Neural cell (in vitro differentiated cells): ENCODE data around the gene FASTK. TPM values are rescaled to one million over a fixed set of nuclear protein-coding genes. Genes with fewer than 3 reads are reported as not detected.

ENCODE experiments used
- H2AFZ ChIP-seq: fragments of 200-600, 300-800 bp; sonication (generic), shearing (Covaris generic); 2 replicates; pipeline ENCODE4 v1.6.0; 2014; ENCODE audit warnings: low read depth, mild to moderate bottlenecking, antibody characterized with exemption, low read length, moderate library complexity
- H3F3A ChIP-seq: fragments of 200-600 bp; shearing (Covaris generic); 2 replicates; pipeline ENCODE4 v1.6.1; 2016; ENCODE audit warnings: mild to moderate bottlenecking, moderate library complexity, mixed read lengths, antibody characterized with exemption, low read length; ENCODE audit not compliant: insufficient read depth, poor library complexity, severe bottlenecking
- H3K27ac ChIP-seq: fragments of 200-600, 300-800 bp; sonication (generic), shearing (Covaris generic); 2 replicates; pipeline ENCODE4 v1.5.1; 2014; ENCODE audit warnings: mild to moderate bottlenecking, low read length, moderate library complexity
- H3K27me3 ChIP-seq: fragments of 300-800, 200-600 bp; sonication (generic), shearing (Covaris generic); 2 replicates; pipeline ENCODE4 v1.6.0; 2014; ENCODE audit warnings: mild to moderate bottlenecking, low read depth, low read length, moderate library complexity; ENCODE audit not compliant: insufficient read depth
- H3K36me3 ChIP-seq: fragments of 300-800, 200-600 bp; sonication (generic), shearing (Covaris generic); 2 replicates; pipeline ENCODE4 v1.5.1; 2014; ENCODE audit warnings: mild to moderate bottlenecking, antibody characterized with exemption, low read length, moderate library complexity; ENCODE audit not compliant: insufficient read depth
- H3K4me2 ChIP-seq: fragments of 300-800, 200-600 bp; sonication (generic), shearing (Covaris generic); 2 replicates; pipeline ENCODE4 v1.6.0; 2014; ENCODE audit warnings: mild to moderate bottlenecking, low read length
- H3K4me3 ChIP-seq: fragments of 300-800, 200-600 bp; sonication (generic), shearing (Covaris generic); 2 replicates; pipeline ENCODE4 v1.5.1; 2014; ENCODE audit warnings: mild to moderate bottlenecking, low read length, moderate library complexity
- H3K79me2 ChIP-seq: fragments of 200-600 bp; shearing (Covaris generic); replicated peaks from 2 replicates; pipeline ENCODE4 v1.6.0; 2014; ENCODE audit warnings: mild to moderate bottlenecking, low read length, moderate library complexity; ENCODE audit not compliant: insufficient read depth
- H3K9ac ChIP-seq: fragments of 300-800, 200-600 bp; sonication (generic), shearing (Covaris generic); 2 replicates; pipeline ENCODE4 v1.6.1; 2016; ENCODE audit warnings: mild to moderate bottlenecking, low read length, mixed read lengths
- H3K9me2 ChIP-seq: fragments of 200-600 bp; shearing (Covaris generic); 2 replicates; pipeline ENCODE4 v1.6.1; 2016; ENCODE audit warnings: mild to moderate bottlenecking, low read length, mixed read lengths; ENCODE audit not compliant: insufficient read depth
- H3K9me3 ChIP-seq: fragments of 200-600, 300-800 bp; sonication (generic), shearing (Covaris generic); 2 replicates; pipeline ENCODE4 v1.6.1; 2016; ENCODE audit warnings: mild to moderate bottlenecking, mixed run types, low read length, moderate library complexity, mixed read lengths
- H4K20me1 ChIP-seq: fragments of 200-600 bp; shearing (Covaris generic); 2 replicates; pipeline ENCODE4 v1.6.1; 2016; ENCODE audit warnings: mild to moderate bottlenecking, mixed run types; ENCODE audit not compliant: insufficient read depth
- EP300 ChIP-seq: fragments of 450-650 bp; conservative IDR thresholded peaks from 2 replicates; pipeline ENCODE4 v1.6.1; 2014; ENCODE audit warnings: antibody characterized with exemption, mild to moderate bottlenecking, moderate library complexity; ENCODE audit not compliant: poor library complexity, severe bottlenecking
- EZH2 ChIP-seq: fragments of 200-600, 300-800 bp; shearing (Covaris generic), sonication (generic); IDR thresholded peaks from 2 replicates; pipeline ENCODE4 v1.6.1; 2014; ENCODE audit warnings: antibody characterized with exemption, low read length, borderline replicate concordance, mild to moderate bottlenecking; ENCODE audit not compliant: insufficient read depth, poor library complexity, severe bottlenecking
- MXI1 ChIP-seq: fragments of 450-650 bp; conservative IDR thresholded peaks from 2 replicates; pipeline ENCODE4 v1.6.1; 2014; ENCODE audit warnings: antibody characterized with exemption, mild to moderate bottlenecking; ENCODE audit not compliant: poor library complexity, severe bottlenecking
- POLR2AphosphoS5 ChIP-seq: IDR thresholded peaks from 2 replicates; pipeline ENCODE4 v1.6.1; 2012
- RAD21 ChIP-seq: fragments of 450-650 bp; conservative IDR thresholded peaks from 2 replicates; pipeline ENCODE4 v1.6.1; 2014; ENCODE audit warnings: antibody characterized with exemption, mild to moderate bottlenecking, moderate library complexity
- SMC3 ChIP-seq: fragments of 450-650 bp; conservative IDR thresholded peaks from 2 replicates; pipeline ENCODE4 v1.6.1; 2014; ENCODE audit warnings: antibody characterized with exemption, mild to moderate bottlenecking, moderate library complexity; ENCODE audit not compliant: poor library complexity
- TAF1 ChIP-seq: IDR thresholded peaks from 2 replicates; pipeline ENCODE4 v1.6.1; 2012; ENCODE audit warnings: low read depth
- polyA plus RNA-seq: library from polyadenylated mRNA; depleted of rRNA; stranded (reverse); fragments of >200 nt; gene quantifications from 2 replicates; pipeline ENCODE4 v1.2.3, GENCODE V29; 2014
- TF ChIP-seq, protein P1 (sequence below): fragments of 450-650 bp; IDR thresholded peaks from 2 replicates; pipeline ENCODE4 v1.5.1; 2014; ENCODE audit warnings: antibody characterized with exemption, mild to moderate bottlenecking, moderate library complexity; ENCODE audit not compliant: poor library complexity, severe bottlenecking
- TF ChIP-seq, protein P2 (sequence below): IDR thresholded peaks from 2 replicates; pipeline ENCODE4 v1.6.1; 2012; ENCODE audit warnings: borderline replicate concordance

The FASTK gene
- polyA plus RNA-seq, 1 donor from 2014 or later = 147 TPM

DNA sequence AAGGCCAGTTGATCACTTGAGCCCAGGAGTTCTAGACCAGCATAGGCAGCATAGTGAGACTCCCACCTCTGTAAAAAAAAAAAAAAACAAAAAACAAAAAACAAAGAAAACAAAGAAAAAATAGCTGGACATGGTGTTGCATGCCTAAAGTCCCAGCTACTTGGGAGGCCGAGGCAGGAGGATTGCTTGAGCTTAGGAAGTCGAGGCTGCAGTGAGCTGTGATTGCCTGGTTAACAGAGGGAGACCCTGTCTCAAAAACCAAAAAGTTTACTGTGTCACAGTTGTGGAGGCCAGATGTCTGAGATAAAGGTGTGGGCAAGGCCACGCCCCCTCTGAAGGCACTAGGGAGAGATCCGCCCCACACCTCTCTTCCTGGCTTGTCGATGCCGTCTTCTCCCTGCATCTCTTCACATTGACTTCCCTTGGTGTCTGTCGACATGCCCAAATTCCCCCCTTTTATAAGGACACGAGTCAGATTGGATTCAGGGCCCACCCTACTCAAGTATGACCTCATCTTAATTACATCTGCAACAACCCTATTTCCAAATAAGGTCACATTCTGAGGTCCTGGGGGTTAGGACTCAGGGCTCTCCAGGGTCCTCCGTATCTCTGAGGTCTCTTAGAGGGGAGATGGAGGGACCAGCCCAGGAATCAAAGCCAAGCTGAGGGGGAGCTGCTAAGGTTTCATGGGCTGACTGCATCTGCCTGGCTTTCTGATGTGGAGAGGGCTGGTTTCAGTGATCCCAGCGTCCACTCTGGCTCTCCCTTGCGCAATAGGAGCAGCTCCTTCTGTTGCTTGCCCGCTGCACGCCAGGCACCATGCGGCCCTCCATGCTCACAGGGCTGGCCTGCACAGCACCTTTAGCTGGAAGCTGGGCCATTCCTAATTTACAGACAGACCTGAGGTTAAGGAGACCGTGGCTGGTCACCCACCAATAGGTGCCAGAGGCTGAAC is 28.8 kb upstream of the FASTK start:
- peaks cover 11% of the 10 kb centered on the region for H3K27me3 ChIP-seq
- H3K79me2 ChIP-seq = peaks cover 18% of the 10 kb centered on the region
- H3K9me3 ChIP-seq = no peaks in the 10 kb centered on the region
- peaks cover 32% of the 10 kb centered on the region for H4K20me1 ChIP-seq
- no peak overlapping the region for H3K27ac ChIP-seq
- no peak overlapping the region for H3K4me3 ChIP-seq
- H3K36me3 ChIP-seq = no peaks in the 10 kb centered on the region
- H3K4me2 ChIP-seq = no peak overlapping the region
- H3F3A ChIP-seq = no peaks in the 10 kb centered on the region
- H3K9me2 ChIP-seq = no peaks in the 10 kb centered on the region
- TF ChIP-seq POLR2AphosphoS5 = no peak
- TF ChIP-seq EZH2 = no peak
- no peak for TF ChIP-seq EP300
- no peak for TF ChIP-seq MXI1
- no peak for TF ChIP-seq RAD21
- TF ChIP-seq, protein P1, sequence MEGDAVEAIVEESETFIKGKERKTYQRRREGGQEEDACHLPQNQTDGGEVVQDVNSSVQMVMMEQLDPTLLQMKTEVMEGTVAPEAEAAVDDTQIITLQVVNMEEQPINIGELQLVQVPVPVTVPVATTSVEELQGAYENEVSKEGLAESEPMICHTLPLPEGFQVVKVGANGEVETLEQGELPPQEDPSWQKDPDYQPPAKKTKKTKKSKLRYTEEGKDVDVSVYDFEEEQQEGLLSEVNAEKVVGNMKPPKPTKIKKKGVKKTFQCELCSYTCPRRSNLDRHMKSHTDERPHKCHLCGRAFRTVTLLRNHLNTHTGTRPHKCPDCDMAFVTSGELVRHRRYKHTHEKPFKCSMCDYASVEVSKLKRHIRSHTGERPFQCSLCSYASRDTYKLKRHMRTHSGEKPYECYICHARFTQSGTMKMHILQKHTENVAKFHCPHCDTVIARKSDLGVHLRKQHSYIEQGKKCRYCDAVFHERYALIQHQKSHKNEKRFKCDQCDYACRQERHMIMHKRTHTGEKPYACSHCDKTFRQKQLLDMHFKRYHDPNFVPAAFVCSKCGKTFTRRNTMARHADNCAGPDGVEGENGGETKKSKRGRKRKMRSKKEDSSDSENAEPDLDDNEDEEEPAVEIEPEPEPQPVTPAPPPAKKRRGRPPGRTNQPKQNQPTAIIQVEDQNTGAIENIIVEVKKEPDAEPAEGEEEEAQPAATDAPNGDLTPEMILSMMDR = no peak
- no peak for TF ChIP-seq TAF1
- TF ChIP-seq, protein P2, sequence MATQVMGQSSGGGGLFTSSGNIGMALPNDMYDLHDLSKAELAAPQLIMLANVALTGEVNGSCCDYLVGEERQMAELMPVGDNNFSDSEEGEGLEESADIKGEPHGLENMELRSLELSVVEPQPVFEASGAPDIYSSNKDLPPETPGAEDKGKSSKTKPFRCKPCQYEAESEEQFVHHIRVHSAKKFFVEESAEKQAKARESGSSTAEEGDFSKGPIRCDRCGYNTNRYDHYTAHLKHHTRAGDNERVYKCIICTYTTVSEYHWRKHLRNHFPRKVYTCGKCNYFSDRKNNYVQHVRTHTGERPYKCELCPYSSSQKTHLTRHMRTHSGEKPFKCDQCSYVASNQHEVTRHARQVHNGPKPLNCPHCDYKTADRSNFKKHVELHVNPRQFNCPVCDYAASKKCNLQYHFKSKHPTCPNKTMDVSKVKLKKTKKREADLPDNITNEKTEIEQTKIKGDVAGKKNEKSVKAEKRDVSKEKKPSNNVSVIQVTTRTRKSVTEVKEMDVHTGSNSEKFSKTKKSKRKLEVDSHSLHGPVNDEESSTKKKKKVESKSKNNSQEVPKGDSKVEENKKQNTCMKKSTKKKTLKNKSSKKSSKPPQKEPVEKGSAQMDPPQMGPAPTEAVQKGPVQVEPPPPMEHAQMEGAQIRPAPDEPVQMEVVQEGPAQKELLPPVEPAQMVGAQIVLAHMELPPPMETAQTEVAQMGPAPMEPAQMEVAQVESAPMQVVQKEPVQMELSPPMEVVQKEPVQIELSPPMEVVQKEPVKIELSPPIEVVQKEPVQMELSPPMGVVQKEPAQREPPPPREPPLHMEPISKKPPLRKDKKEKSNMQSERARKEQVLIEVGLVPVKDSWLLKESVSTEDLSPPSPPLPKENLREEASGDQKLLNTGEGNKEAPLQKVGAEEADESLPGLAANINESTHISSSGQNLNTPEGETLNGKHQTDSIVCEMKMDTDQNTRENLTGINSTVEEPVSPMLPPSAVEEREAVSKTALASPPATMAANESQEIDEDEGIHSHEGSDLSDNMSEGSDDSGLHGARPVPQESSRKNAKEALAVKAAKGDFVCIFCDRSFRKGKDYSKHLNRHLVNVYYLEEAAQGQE = no peak
- no peak for TF ChIP-seq SMC3
- H2AFZ ChIP-seq = no peak overlapping the region
- no peak overlapping the region for H3K9ac ChIP-seq

DNA sequence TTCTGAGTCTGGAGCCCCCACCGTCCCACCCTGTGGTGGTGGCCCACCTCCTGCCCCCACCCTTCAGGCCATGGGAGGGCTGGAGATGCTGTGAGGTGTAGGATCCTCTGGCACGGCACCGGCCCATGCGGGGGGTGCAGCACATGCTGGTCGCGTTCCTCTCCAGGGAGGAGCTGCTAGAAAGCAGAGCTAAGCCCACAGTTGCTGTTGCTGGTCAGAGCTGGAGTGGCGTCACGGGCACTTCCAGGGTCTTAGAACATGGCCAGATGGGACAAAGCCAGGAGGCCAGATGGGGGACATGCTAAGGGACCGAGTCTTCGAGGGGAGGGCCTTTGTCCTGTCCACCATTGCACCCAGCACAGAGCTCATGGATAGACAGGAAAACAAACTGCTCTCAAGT is 27.3 kb upstream of the FASTK start:
- H3K4me3 ChIP-seq = no peak overlapping the region
- no peak overlapping the region for H3K27ac ChIP-seq
- H3K36me3 ChIP-seq = no peaks in the 10 kb centered on the region
- no peak overlapping the region for H3K4me2 ChIP-seq
- TF ChIP-seq MXI1 = no peak
- TF ChIP-seq TAF1 = no peak
- no peak for TF ChIP-seq EZH2
- no peaks in the 10 kb centered on the region for H3K9me3 ChIP-seq
- no peak overlapping the region for H3K9ac ChIP-seq
- no peaks in the 10 kb centered on the region for H3F3A ChIP-seq
- H3K79me2 ChIP-seq = peaks cover 11% of the 10 kb centered on the region
- no peaks in the 10 kb centered on the region for H3K27me3 ChIP-seq
- H3K9me2 ChIP-seq = no peaks in the 10 kb centered on the region
- peaks cover 21% of the 10 kb centered on the region for H4K20me1 ChIP-seq
- no peak overlapping the region for H2AFZ ChIP-seq
